Measurements from ENCODE around the gene ZC3H4.
"Not testable (repeated sequence)": the region's sequence is repeated elsewhere in the genome, so short reads cannot be mapped to it uniquely, and the experiment has no call there.

The ZC3H4 gene

DNA sequence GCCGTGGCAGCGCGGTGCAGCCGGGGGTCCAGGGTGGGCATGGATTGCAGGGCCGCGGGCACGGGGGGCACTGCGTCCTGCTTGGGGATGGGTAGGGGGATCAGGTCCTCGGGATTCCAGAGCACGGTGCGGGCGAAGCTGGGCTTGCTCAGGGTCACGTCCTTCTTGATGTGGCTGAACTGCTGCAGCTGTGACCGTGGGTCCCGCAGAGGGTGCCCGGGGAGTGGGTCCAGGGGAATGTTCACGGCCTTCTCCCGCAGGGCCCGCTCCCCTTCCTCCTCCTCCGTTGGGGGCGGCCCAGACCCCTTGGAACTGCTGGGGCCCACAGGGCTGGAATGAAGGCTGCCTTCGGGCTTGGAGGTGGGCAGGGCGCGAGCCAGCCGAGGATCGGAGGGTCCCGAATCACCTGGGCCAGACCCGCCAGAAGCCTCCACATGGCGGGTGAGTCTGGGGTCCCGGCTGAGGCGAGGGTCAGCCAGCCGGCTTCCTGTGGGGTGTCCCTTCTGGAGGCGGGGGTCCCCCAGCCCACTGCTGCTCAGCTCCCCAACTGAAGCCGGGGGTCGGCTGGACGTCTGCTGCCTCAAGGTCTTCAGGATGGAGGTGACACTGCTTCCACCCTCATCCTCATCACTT is 46.2 kb downstream of the ZC3H4 start:
- H3K27me3 ChIP-seq: no peaks in the 10 kb centered on the region
- H3K9ac ChIP-seq: no peak overlapping the region; a peak in 1 of 22 replicates
- H4K20me1 ChIP-seq: peaks cover 43 to 98% (median 87%) of the 10 kb centered on the region in 11 experiments; a peak in 21 of 22 replicates
- no peaks in the 10 kb centered on the region for H3K9me3 ChIP-seq (replicated peaks in 1 of 11)
- H3K36me3 ChIP-seq: peaks cover 81 to 98% (median 88%) of the 10 kb centered on the region in 11 experiments
- no peak overlapping the region for H3K4me3 ChIP-seq
- TF ChIP-seq Cebpa-rat (IDR thresholded peaks at IDR 0.05): no peak
- H3K4me2 ChIP-seq: no peak overlapping the region
- H3K27ac ChIP-seq: no peak overlapping the region; a peak in 1 of 22 replicates
- no peaks in the 10 kb centered on the region for H3K4me1 ChIP-seq

DNA sequence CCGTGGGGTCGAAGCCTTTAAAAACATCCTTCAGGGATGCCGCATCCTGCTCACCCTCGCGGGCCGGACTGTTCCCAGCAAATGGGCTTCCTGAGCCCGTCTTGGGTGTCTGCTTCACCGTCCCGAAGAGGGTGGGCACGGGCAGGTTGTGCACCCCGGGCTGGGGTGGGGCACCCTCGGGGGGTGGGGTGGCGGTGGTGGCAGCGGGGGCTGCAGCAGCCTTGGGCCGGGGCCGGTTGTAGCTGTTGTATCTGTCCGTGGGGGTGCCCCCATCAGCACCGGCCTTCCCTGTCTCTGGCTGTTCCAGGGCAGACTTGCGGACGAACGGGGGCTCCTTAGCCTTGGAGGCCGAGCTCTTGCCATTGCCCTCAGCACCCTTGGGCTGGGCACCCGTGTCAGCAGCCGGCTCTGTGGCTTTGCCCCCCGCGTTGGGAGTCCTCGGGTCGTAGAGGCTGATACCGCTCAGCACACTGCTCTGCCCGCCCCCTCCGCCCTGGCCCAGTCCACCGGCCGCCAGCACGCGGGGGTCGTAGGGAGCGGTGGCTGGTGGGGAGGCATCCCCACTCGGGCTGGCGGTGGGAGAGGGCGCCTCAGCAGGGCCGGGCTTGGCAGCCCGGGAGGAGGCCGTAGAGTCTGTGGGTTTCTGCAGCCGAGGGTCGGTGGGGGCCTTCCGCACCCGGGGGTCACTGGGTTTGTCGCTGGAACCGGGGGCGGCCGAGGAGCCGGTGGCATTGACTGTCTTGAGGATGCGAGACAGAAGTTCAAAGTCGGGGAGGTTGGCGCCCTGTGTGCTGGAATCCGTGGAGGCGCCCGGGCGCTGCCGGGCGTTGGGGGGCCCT is 47.0 kb downstream of the ZC3H4 start:
- no peaks in the 10 kb centered on the region for H3K9me3 ChIP-seq (replicated peaks in 1 of 11)
- H3K9ac ChIP-seq: no peak overlapping the region
- H3K4me2 ChIP-seq: no peak overlapping the region
- no peak overlapping the region for H3K4me3 ChIP-seq
- TF ChIP-seq Cebpa-rat (IDR thresholded peaks at IDR 0.05): no peak
- peaks cover 74 to 91% (median 82%) of the 10 kb centered on the region in 11 experiments for H3K36me3 ChIP-seq
- H3K27me3 ChIP-seq: no peaks in the 10 kb centered on the region
- peaks cover 40 to 98% (median 82%) of the 10 kb centered on the region in 11 experiments; a peak in 21 of 22 replicates for H4K20me1 ChIP-seq
- no peak overlapping the region for H3K27ac ChIP-seq
- H3K4me1 ChIP-seq: no peaks in the 10 kb centered on the region

DNA sequence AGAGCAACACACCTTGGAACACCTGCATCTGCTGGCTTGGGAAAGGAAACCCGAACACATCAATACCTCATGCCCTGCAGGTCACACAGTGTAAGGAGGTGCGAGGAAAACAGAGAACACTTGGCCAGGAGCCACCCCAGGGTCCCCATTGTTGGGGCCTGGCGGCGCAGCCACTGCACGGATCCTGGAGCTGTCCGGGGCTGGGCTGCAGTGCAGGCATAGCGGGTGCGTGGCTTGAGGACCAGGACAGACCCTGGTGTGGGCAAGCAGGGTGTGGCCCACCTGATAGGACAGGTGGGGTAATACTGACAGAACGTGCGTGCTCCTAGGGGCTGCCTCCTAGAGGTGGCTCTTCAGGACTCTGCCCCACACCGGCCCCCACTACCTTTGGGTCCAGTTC is 48.3 kb downstream of the ZC3H4 start:
- Histone ChIP-seq H3K36me3 (peaks cover 61 to 78% (median 68%) of the 10 kb centered on the region in 11 experiments), H3K4me3 (no peak overlapping the region), H3K27ac (no peak overlapping the region), H4K20me1 (peaks cover 29 to 85% (median 69%) of the 10 kb centered on the region in 11 experiments; a peak in 21 of 22 replicates), H3K27me3 (no peaks in the 10 kb centered on the region), H3K4me1 (no peaks in the 10 kb centered on the region), H3K9ac (no peak overlapping the region), H3K4me2 (no peak overlapping the region), H3K9me3 (replicated peaks in 1 of 11) (no peaks in the 10 kb centered on the region)
- no peak for TF ChIP-seq Cebpa-rat (IDR thresholded peaks at IDR 0.05)

DNA sequence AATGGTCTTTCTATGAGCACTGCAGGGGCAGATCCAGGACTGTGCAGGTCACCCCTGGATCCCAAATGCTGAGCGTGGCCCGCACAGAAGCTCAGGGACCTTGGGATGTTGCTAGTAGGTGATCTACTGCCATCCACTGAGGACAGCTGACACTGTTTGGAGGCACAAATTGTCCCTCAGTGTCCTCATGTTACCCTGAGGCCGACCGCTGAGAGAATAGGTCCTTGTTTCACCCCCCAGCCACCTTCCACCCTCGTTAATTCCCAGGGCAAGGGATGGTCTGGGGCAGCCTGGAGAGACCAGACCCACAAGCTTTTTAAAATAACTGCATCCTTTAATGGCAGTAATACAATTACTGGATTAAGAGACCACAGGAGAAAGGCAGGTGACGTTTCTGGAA is 49.7 kb downstream of the ZC3H4 start:
- Histone ChIP-seq H4K20me1 (peaks cover 15 to 71% (median 55%) of the 10 kb centered on the region in 11 experiments; a peak in 21 of 22 replicates), H3K27ac (no peak overlapping the region), H3K9me3 (replicated peaks in 1 of 11) (no peaks in the 10 kb centered on the region), H3K4me3 (no peak overlapping the region), H3K36me3 (peaks cover 47 to 64% (median 54%) of the 10 kb centered on the region in 11 experiments), H3K27me3 (no peaks in the 10 kb centered on the region), H3K4me1 (no peaks in the 10 kb centered on the region), H3K9ac (no peak overlapping the region), H3K4me2 (no peak overlapping the region)
- TF ChIP-seq Cebpa-rat (IDR thresholded peaks at IDR 0.05): no peak

DNA sequence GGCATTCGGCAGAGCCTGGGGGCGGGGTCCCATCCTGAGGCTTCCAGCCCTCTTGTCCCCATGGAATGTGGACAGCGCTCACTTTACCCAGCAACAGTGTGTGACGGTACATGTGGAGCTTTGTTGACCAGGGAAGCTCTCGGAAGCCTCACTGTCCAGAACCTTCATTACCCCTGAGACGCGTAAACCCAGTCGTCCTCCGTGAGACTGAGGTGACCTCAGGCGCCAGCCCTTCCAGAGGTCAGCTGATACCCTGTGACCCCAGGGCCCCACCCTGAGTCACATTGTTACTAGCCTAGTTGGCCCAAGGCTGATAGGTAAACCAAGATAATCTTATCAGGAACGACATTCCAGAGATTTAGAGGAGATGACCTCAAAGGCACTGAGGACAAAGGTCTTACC is 55.0 kb downstream of the ZC3H4 start:
- Histone ChIP-seq H3K27ac (no peak overlapping the region), H4K20me1 (peaks cover 0 to 20% (median 6%) of the 10 kb centered on the region in 11 experiments; a peak in 11 of 22 replicates), H3K4me3 (no peak overlapping the region), H3K36me3 (peaks cover under 1 to 11% (median 3%) of the 10 kb centered on the region in 11 experiments; a peak in 15 of 22 replicates), H3K4me2 (no peak overlapping the region), H3K4me1 (no peaks in the 10 kb centered on the region), H3K9ac (no peak overlapping the region), H3K9me3 (replicated peaks in 1 of 11) (no peaks in the 10 kb centered on the region), H3K27me3 (no peaks in the 10 kb centered on the region)
- no peak for TF ChIP-seq Cebpa-rat (IDR thresholded peaks at IDR 0.05)

DNA sequence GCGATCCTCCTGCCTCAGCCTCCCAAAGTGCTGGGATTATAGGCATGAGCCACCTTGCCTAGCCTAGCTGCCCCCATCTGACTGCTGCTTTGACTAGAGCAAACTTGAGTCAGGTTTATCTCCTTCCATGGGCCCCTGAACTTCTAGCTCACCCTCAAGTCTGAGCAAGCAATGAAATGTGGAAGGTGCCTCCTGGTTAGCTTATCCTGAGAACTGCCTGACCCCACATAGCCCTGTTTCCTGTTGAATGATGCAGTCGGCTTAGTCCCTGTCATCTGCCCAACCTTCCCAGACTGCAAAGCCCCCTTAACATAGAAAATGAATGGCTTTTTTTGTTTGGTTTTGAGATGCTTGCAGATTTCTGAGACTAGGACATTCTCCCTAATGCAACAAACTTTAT is 56.2 kb downstream of the ZC3H4 start:
- Histone ChIP-seq H3K36me3 (no peaks in the 10 kb centered on the region), H4K20me1 (peaks cover 0 to 7% (median 0%) of the 10 kb centered on the region in 11 experiments; a peak in 4 of 22 replicates), H3K4me2 (no peak overlapping the region), H3K4me1 (no peaks in the 10 kb centered on the region), H3K27ac (no peak overlapping the region), H3K27me3 (no peaks in the 10 kb centered on the region), H3K9ac (no peak overlapping the region), H3K4me3 (no peak overlapping the region), H3K9me3 (replicated peaks in 1 of 11) (no peaks in the 10 kb centered on the region)
- no peak for TF ChIP-seq Cebpa-rat (IDR thresholded peaks at IDR 0.05)

DNA sequence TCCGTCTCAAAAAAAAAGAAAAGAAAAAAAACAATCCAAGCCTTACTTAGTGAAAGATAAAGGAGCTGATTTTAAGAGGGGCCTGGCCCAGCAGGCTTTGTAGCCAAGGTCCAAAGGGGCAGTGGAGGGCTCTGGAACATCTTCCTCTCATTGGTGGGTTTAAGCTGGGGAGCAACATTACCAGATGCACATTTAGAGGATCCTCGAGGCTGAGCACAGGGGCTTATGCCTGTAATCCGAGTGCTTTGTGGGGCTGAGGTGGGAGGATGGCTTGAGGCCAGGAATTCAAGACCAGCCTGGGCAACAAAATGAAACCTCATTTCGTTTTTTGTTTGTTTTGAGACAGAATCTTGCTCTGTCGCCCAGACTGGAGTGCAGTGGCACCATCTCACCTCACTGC is 57.2 kb downstream of the ZC3H4 start:
- Histone ChIP-seq H3K27me3 (no peaks in the 10 kb centered on the region), H4K20me1 (no peaks in the 10 kb centered on the region; a peak in 1 of 22 replicates), H3K9me3 (replicated peaks in 1 of 11) (no peaks in the 10 kb centered on the region), H3K4me2 (no peak overlapping the region), H3K27ac (no peak overlapping the region), H3K4me1 (no peaks in the 10 kb centered on the region), H3K9ac (no peak overlapping the region), H3K4me3 (no peak overlapping the region), H3K36me3 (no peaks in the 10 kb centered on the region)
- no peak for TF ChIP-seq Cebpa-rat (IDR thresholded peaks at IDR 0.05)

DNA sequence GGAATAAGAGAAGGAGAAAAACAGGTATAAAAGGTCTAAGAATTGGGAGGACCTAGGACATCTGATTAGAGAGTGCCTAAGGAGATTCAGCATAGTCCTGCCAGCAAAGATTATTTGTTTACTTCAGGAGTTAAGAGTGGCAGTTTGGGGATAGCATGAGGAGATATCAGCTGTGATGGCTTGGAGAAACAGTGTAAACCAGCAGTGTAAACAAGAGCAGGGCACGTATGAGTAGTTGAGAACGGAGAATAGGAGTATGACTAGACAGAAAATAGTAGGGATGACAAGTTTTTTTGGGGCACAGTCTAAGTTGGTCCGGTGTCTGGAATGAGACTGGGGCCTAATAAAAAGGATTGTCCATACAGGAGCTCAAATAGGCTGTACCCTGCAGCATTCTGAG is 63.0 kb downstream of the ZC3H4 start:
- Histone ChIP-seq H3K36me3 (peaks cover 0 to 16% (median 10%) of the 10 kb centered on the region in 11 experiments; a peak in 14 of 22 replicates), H4K20me1 (peaks cover 0 to 21% (median 12%) of the 10 kb centered on the region in 11 experiments; a peak in 7 of 22 replicates), H3K4me1 (peaks cover 12 to 20% (median 14%) of the 10 kb centered on the region in 10 experiments; a peak in 18 of 20 replicates)
- H3K27ac ChIP-seq; H3K9ac ChIP-seq; H3K9me3 ChIP-seq (replicated peaks in 1 of 11); H3K27me3 ChIP-seq; H3K4me3 ChIP-seq; H3K4me2 ChIP-seq: not testable (repeated sequence)

DNA sequence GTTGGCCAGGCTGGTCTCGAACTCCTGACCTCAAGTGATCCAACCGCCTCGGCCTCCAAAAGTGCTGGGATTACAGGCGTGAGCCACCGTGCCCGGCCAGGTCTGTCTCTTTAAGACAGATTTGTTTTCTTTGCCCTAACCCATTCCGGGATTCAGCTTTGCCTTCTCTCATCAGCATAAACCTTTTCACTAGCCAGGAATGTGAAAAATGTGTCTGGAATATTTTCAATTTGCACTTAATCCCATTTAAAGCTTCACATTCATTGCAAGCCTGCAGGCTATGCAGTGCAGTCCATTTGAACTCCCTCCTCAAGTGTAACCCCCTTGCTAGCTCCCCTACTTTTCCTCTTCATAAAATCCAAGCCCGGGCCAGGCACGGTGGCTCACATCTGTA is 64.3 kb downstream of the ZC3H4 start:
- TF ChIP-seq Cebpa-rat (IDR thresholded peaks at IDR 0.05): no peak
- Histone ChIP-seq H3K4me1 (peaks cover 12 to 20% (median 14%) of the 10 kb centered on the region in 10 experiments; a peak in 18 of 20 replicates), H3K9me3 (replicated peaks in 1 of 11) (peaks cover 0 to 10% (median 6%) of the 10 kb centered on the region in 11 experiments; a peak in 11 of 22 replicates), H3K27me3 (no peaks in the 10 kb centered on the region), H3K4me2 (peak overlapping the region in 9 of 11 experiments; percentile 29 to 54 (median 39); a peak in 8 of 22 replicates), H3K27ac (no peak overlapping the region), H3K4me3 (peak overlapping the region in 5 of 10 experiments; percentile 35 to 93 (median 89); a peak in 2 of 20 replicates), H3K36me3 (peaks cover 0 to 28% (median 20%) of the 10 kb centered on the region in 11 experiments; a peak in 18 of 22 replicates), H4K20me1 (peaks cover 0 to 32% (median 15%) of the 10 kb centered on the region in 11 experiments; a peak in 8 of 22 replicates), H3K9ac (no peak overlapping the region)

Measured in BLaER1 treated with 17β-estradiol and CSF1 and Interleukin-3, amounts not matched to agents 10 nM and 100 nM (cell line).